ENCODE results near the gene WNT10A. TPM values are rescaled to one million over a fixed set of nuclear protein-coding genes. Genes with fewer than 3 reads are reported as not detected.

Gene WNT10A
- total and polyA plus RNA-seq, 9 of the 15 experiments (the other 6 are each of a cell fraction or from before 2014, with no cell fraction given) = not detected

DNA sequence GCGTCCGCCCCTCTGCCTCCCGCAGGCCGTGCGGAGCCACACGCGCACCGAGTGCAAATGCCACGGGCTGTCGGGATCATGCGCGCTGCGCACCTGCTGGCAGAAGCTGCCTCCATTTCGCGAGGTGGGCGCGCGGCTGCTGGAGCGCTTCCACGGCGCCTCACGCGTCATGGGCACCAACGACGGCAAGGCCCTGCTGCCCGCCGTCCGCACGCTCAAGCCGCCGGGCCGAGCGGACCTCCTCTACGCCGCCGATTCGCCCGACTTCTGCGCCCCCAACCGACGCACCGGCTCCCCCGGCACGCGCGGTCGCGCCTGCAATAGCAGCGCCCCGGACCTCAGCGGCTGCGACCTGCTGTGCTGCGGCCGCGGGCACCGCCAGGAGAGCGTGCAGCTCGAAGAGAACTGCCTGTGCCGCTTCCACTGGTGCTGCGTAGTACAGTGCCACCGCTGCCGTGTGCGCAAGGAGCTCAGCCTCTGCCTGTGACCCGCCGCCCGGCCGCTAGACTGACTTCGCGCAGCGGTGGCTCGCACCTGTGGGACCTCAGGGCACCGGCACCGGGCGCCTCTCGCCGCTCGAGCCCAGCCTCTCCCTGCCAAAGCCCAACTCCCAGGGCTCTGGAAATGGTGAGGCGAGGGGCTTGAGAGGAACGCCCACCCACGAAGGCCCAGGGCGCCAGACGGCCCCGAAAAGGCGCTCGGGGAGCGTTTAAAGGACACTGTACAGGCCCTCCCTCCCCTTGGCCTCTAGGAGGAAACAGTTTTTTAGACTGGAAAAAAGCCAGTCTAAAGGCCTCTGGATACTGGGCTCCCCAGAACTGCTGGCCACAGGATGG lies 7.1 kb upstream of the WNT10A start:
- no peaks in the 10 kb centered on the region for H3K36me3 ChIP-seq (ENCODE audit: control insufficient read depth, insufficient read depth, low read length)
- peaks cover 6 to 38% of the 10 kb centered on the region in 2 experiments; a peak in 3 of 5 replicates for H3K27me3 ChIP-seq (ENCODE audit: control insufficient read depth in 2 of 2, insufficient read depth in 2 of 2, low read length in 2 of 2)
- BruUV-seq (replicated peaks) = no TSS peak
- no peaks in the 10 kb centered on the region for H3K79me2 ChIP-seq (ENCODE audit: control insufficient read depth, insufficient read depth, low read length)
- no peak overlapping the region for H3K27ac ChIP-seq (ENCODE audit: extremely low read depth, low read depth, low read length)
- no peaks in the 10 kb centered on the region for H3K9me1 ChIP-seq (ENCODE audit: control insufficient read depth, insufficient read depth, low read length)
- TF ChIP-seq, protein P1, sequence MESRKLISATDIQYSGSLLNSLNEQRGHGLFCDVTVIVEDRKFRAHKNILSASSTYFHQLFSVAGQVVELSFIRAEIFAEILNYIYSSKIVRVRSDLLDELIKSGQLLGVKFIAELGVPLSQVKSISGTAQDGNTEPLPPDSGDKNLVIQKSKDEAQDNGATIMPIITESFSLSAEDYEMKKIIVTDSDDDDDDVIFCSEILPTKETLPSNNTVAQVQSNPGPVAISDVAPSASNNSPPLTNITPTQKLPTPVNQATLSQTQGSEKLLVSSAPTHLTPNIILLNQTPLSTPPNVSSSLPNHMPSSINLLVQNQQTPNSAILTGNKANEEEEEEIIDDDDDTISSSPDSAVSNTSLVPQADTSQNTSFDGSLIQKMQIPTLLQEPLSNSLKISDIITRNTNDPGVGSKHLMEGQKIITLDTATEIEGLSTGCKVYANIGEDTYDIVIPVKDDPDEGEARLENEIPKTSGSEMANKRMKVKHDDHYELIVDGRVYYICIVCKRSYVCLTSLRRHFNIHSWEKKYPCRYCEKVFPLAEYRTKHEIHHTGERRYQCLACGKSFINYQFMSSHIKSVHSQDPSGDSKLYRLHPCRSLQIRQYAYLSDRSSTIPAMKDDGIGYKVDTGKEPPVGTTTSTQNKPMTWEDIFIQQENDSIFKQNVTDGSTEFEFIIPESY (CRISPR knock-in tag; IDR thresholded peaks at IDR 0.05) = 0 out of 2 replicates have a peak, but pooled peaks have one; percentile 56
- TF ChIP-seq CEBPG (CRISPR knock-in tag; IDR thresholded peaks at IDR 0.05) (no peak), CEBPG (tag; conservative IDR thresholded peaks at IDR 0.05 in 1 of 2, IDR thresholded peaks at IDR 0.05 in 1 of 2) (no peak)
- FAIRE-seq = no peak
- H2AFZ ChIP-seq (ENCODE audit: low read depth, low read length) = no peak overlapping the region
- CTCF ChIA-PET (ENCODE audit: low intra/inter-chr PET ratio) = no interaction called here
- H3K9ac ChIP-seq (ENCODE audit: insufficient read depth in 1 of 2, low read depth in 2 of 2, low read length in 2 of 2) = no peak overlapping the region
- intact Hi-C loops (cut with micrococcal nuclease) (no loop called here), in situ Hi-C loops (cut with MboI) (no loop called here)
- no peak overlapping the region for H3K4me2 ChIP-seq (ENCODE audit: insufficient read depth, low read length)
- POLR2A ChIA-PET = no interaction called here
- peaks cover 3% of the 10 kb centered on the region; the same call in 1 of the 2 replicates for H4K20me1 ChIP-seq (replicated peaks; ENCODE audit: control insufficient read depth, insufficient read depth, low read length)
- peaks cover 0 to 14% of the 10 kb centered on the region in 2 experiments; a peak in 3 of 5 replicates for H3K4me1 ChIP-seq (replicated peaks in 1 of 2; ENCODE audit: control insufficient read depth in 2 of 2, insufficient read depth in 2 of 2, low read length in 2 of 2)
- H3K9me3 ChIP-seq (replicated peaks; ENCODE audit: control insufficient read depth, insufficient read depth, low read depth, low read length) = no peaks in the 10 kb centered on the region
- H3K4me3 ChIP-seq = no peak overlapping the region
- DNase-seq (ENCODE audit: extremely low read depth in 1 of 4, low spot score in 3 of 4) = no peak
- WGBS (ENCODE audit: insufficient coverage, low coverage, missing lambda C conversion rate) = 26% methylated on average over 23 of the region's 86 CpGs
- ATAC-seq = no peak

All from K562 (cell line).